Endothelial cell of umbilical vein (primary cell): ENCODE measurements around the gene RAB40B. TPM values are rescaled to one million over a fixed set of nuclear protein-coding genes. Genes with fewer than 3 reads are reported as not detected.

ENCODE experiments used
- BruUV-seq: library from RNA; stranded (reverse); fragments of 400-500 nt; replicated peaks from 2 replicates; lab custom pipeline; 2021; lab: Mats Ljungman, UMichigan
- CTCF ChIA-PET: fragments of 300-600, 350-600 bp; sonication (Branson Sonifier 250); formaldehyde crosslinking; loops from one replicate; lab custom pipeline; 2021; ENCODE audit warnings: antibody characterized with exemption, inconsistent platforms; lab: Charles Lee
- POLR2A ChIA-PET: fragments of 300-600, 350-600 bp; sonication (Branson Sonifier 250); formaldehyde crosslinking; loops from one replicate; lab custom pipeline; 2021; ENCODE audit warnings: antibody characterized with exemption, inconsistent platforms; lab: Charles Lee
- DNase-seq: peaks from one replicate; pipeline ENCODE4 v3.0.0-alpha.2; 2011; ENCODE audit warnings: low read depth, low spot score
- FAIRE-seq: peaks from 2 replicates; lab custom pipeline; 2011; peaks lifted over from hg19 to GRCh38; lab: Jason Lieb, UNC
- H2AFZ ChIP-seq: 2 replicates; pipeline ENCODE4 v1.6.0; 2012; ENCODE audit warnings: low read depth, low read length, control low read depth, inconsistent platforms
- H3K27ac ChIP-seq: 2 replicates; pipeline ENCODE4 v1.5.1; 2011; ENCODE audit warnings: low read depth, mild to moderate bottlenecking, control low read depth, low read length, moderate library complexity; ENCODE audit not compliant: insufficient read depth
- H3K27me3 ChIP-seq, 2 experiments: 2 replicates each; pipeline versions ENCODE4 v1.6.0 to v1.6.1; 2011; ENCODE audit warnings: low read length in 2 of 2, mixed read lengths in 1 of 2; ENCODE audit not compliant: control insufficient read depth in 2 of 2, insufficient read depth in 2 of 2
- H3K36me3 ChIP-seq, 2 experiments: 2 replicates in 1 of 2; 3 replicates in 1 of 2; pipeline ENCODE4 v1.5.1; 2011; ENCODE audit warnings: low read length in 2 of 2, mild to moderate bottlenecking in 1 of 2, moderate library complexity in 1 of 2; ENCODE audit not compliant: control insufficient read depth in 2 of 2, insufficient read depth in 2 of 2; ENCODE audit errors: extremely low read depth in 1 of 2
- H3K4me1 ChIP-seq: 3 replicates; pipeline ENCODE4 v1.5.1; 2011; ENCODE audit warnings: mild to moderate bottlenecking, low read length; ENCODE audit not compliant: control insufficient read depth, insufficient read depth; ENCODE audit errors: extremely low read depth
- H3K4me2 ChIP-seq: 2 replicates; pipeline ENCODE4 v1.6.1; 2011; ENCODE audit warnings: low read length, control low read depth, mixed read lengths; ENCODE audit not compliant: insufficient read depth
- H3K4me3 ChIP-seq, 3 experiments: fragments of 200-600 bp in 1 of 3; sonication (generic), shearing (Covaris generic) in 1 of 3; replicated peaks in 1 of 3; 2 replicates each; pipeline ENCODE4 v1.5.1; 2011 to 2016; ENCODE audit warnings: control low read depth in 3 of 3, low read length in 3 of 3, mild to moderate bottlenecking in 2 of 3, inconsistent platforms in 1 of 3, low read depth in 1 of 3, moderate library complexity in 1 of 3; ENCODE audit not compliant: insufficient read depth in 1 of 3
- H3K79me2 ChIP-seq: 2 replicates; pipeline ENCODE4 v1.6.0; 2012; ENCODE audit warnings: low read length, inconsistent platforms; ENCODE audit not compliant: control insufficient read depth, insufficient read depth
- H3K9ac ChIP-seq: replicated peaks from 2 replicates; pipeline ENCODE3; 2011; ENCODE audit warnings: low read length, control low read depth; ENCODE audit not compliant: insufficient read depth; ENCODE audit errors: extremely low read depth
- H3K9me1 ChIP-seq: replicated peaks from 3 replicates; pipeline ENCODE4 v1.6.0; 2011; ENCODE audit warnings: mild to moderate bottlenecking, low read length; ENCODE audit not compliant: control insufficient read depth, insufficient read depth; ENCODE audit errors: extremely low read depth
- H3K9me3 ChIP-seq: replicated peaks from 2 replicates; pipeline ENCODE4 v1.5.1; 2012; ENCODE audit warnings: low read length, inconsistent platforms; ENCODE audit not compliant: control insufficient read depth, insufficient read depth
- H4K20me1 ChIP-seq: replicated peaks from 2 replicates; pipeline ENCODE3; 2011; ENCODE audit warnings: mild to moderate bottlenecking, low read length; ENCODE audit not compliant: control insufficient read depth, insufficient read depth; ENCODE audit errors: extremely low read depth
- CTCF ChIP-seq, 2 donors: IDR thresholded peaks; 1 replicate in 1 of 2; 2 replicates in 1 of 2; pipeline ENCODE4 v1.5.1; 2011; ENCODE audit warnings: low read length in 2 of 2, mild to moderate bottlenecking in 2 of 2, moderate library complexity in 2 of 2, control low read depth in 1 of 2, inconsistent platforms in 1 of 2, low read depth in 1 of 2; ENCODE audit not compliant: insufficient read depth in 1 of 2; ENCODE audit errors: extremely low read depth in 1 of 2
- EZH2 ChIP-seq: IDR thresholded peaks from 2 replicates; pipeline ENCODE4 v1.6.1; 2012; ENCODE audit warnings: borderline replicate concordance, low read depth, mild to moderate bottlenecking, moderate library complexity, low read length, inconsistent platforms; ENCODE audit not compliant: severe bottlenecking
- FOS ChIP-seq: IDR thresholded peaks from 2 replicates; pipeline ENCODE4 v1.6.1; 2011; ENCODE audit warnings: mild to moderate bottlenecking, low read length, moderate library complexity, borderline replicate concordance; ENCODE audit not compliant: insufficient read depth
- GATA2 ChIP-seq: IDR thresholded peaks from 2 replicates; pipeline ENCODE4 v1.7.0; 2011; ENCODE audit warnings: low read depth, mild to moderate bottlenecking, moderate library complexity, mixed read lengths, low read length; ENCODE audit not compliant: insufficient read length, insufficient read depth
- JUN ChIP-seq: IDR thresholded peaks from 2 replicates; pipeline ENCODE4 v1.6.1; 2011; ENCODE audit warnings: borderline replicate concordance, low read depth; ENCODE audit not compliant: insufficient read length, insufficient read depth
- MAX ChIP-seq: IDR thresholded peaks from 2 replicates; pipeline ENCODE4 v1.6.1; 2011; ENCODE audit not compliant: insufficient read depth, insufficient read length
- MYC ChIP-seq: IDR thresholded peaks from one replicate; pipeline ENCODE4 v1.6.1; 2011; ENCODE audit warnings: mild to moderate bottlenecking, low read depth, low read length
- POLR2A ChIP-seq: IDR thresholded peaks from 2 replicates; pipeline ENCODE4 v1.6.1; 2012; ENCODE audit warnings: low read depth, mild to moderate bottlenecking, control low read depth, low read length
- POLR2AphosphoS5 ChIP-seq: IDR thresholded peaks from 2 replicates; pipeline ENCODE4 v1.6.1; 2012; ENCODE audit warnings: low read depth, mild to moderate bottlenecking, control low read depth, low read length, moderate library complexity; ENCODE audit not compliant: insufficient read depth
- dilution Hi-C: fragments of 300-500 bp; cut with MboI; formaldehyde crosslinking; loops from one replicate; pipeline ENCODE4 v1.15.0; 2019; ENCODE audit warnings: low sequenced_read_pairs; ENCODE audit not compliant: extremely low pct_ligation_motif_present
- intact Hi-C: fragments of 100-400 bp; cut with micrococcal nuclease; formaldehyde crosslinking; loops from one replicate; pipeline ENCODE4 v1.10.0; 2022
- polyA plus RNA-seq, 4 experiments: library from polyadenylated mRNA; depleted of rRNA in 3 of 4; stranded (reverse) in 3 of 4; unstranded in 1 of 4; fragments of >200 nt; gene quantifications; 2 replicates each; pipeline versions ENCODE4 v1.2.1 to v1.2.3, GENCODE V29; 2011 to 2012; ENCODE audit warnings: missing spikeins in 1 of 4
- total RNA-seq: library from RNA; stranded (reverse); gene quantifications from 2 replicates; pipeline ENCODE4 v1.2.3, GENCODE V29; 2021

RAB40B gene
- total and polyA plus RNA-seq, 2 donors (not counting 3 experiments of a cell fraction or from before 2014, with no cell fraction given) = 5.5 to 9.3 TPM

GRCh38 chr17:82737967-82738877 lies 39.7 kb upstream of the RAB40B start:
- no peaks in the 10 kb centered on the region for H4K20me1 ChIP-seq
- BruUV-seq = no TSS peak
- TF ChIP-seq MAX (no peak), JUN (no peak), MYC (no peak), POLR2AphosphoS5 (no peak), FOS (no peak), EZH2 (no peak), POLR2A (no peak), CTCF (IDR thresholded peaks at IDR 0.05; ENCODE audit: extremely low read depth in 1 of 2, insufficient read depth in 1 of 2, low read depth in 1 of 2, low read length in 2 of 2) (no peak), GATA2 (no peak)
- H3K4me2 ChIP-seq = no peak overlapping the region
- intact Hi-C loops = no loop called here
- dilution Hi-C loops = no loop called here
- CTCF ChIA-PET = no interaction called here
- POLR2A ChIA-PET = no interaction called here
- H3K27me3 ChIP-seq = no peaks in the 10 kb centered on the region
- no peaks in the 10 kb centered on the region for H3K4me1 ChIP-seq
- FAIRE-seq (no peak), DNase-seq (no peak)
- peaks cover 2% of the 10 kb centered on the region for H3K9me3 ChIP-seq
- H3K4me3 ChIP-seq = no peak overlapping the region
- H3K79me2 ChIP-seq = no peaks in the 10 kb centered on the region
- H3K36me3 ChIP-seq = peaks cover 0 to 4% of the 10 kb centered on the region in 2 experiments
- no peak overlapping the region for H3K27ac ChIP-seq
- no peak overlapping the region for H2AFZ ChIP-seq
- no peak overlapping the region for H3K9ac ChIP-seq
- H3K9me1 ChIP-seq = no peaks in the 10 kb centered on the region
